Loucy (cell line): ENCODE results near the gene FOXK2.

Experiments
- H2AFZ ChIP-seq: fragments of 200-600 bp; sonication (generic); 2 replicates; pipeline ENCODE4 v1.6.0; 2016; ENCODE audit warnings: antibody characterized with exemption, mild to moderate bottlenecking, low read length, moderate library complexity
- H3F3A ChIP-seq: fragments of 200-600 bp; 2 replicates; pipeline ENCODE4 v1.6.0; 2016; ENCODE audit warnings: antibody characterized with exemption, low read depth, mild to moderate bottlenecking
- H3K27me3 ChIP-seq: fragments of 200-600 bp; sonication (generic); 2 replicates; pipeline ENCODE4 v1.6.1; 2014; ENCODE audit warnings: low read length, mild to moderate bottlenecking; ENCODE audit not compliant: insufficient read depth, poor library complexity, severe bottlenecking
- H3K36me3 ChIP-seq: fragments of 200-600 bp; sonication (generic); 2 replicates; pipeline ENCODE4 v1.6.1; 2016; ENCODE audit warnings: low read length; ENCODE audit not compliant: insufficient read depth
- H3K4me1 ChIP-seq: fragments of 200-600 bp; sonication (generic); 2 replicates; pipeline ENCODE4 v1.5.1; 2014; ENCODE audit warnings: low read length, mild to moderate bottlenecking; ENCODE audit not compliant: insufficient read depth, poor library complexity, severe bottlenecking
- H3K4me2 ChIP-seq: fragments of 200-600 bp; sonication (generic); 2 replicates; pipeline ENCODE4 v1.6.0; 2014; ENCODE audit warnings: antibody characterized with exemption, low read length, low read depth, mild to moderate bottlenecking; ENCODE audit not compliant: poor library complexity, severe bottlenecking
- H3K4me3 ChIP-seq: fragments of 200-600 bp; sonication (generic); 2 replicates; pipeline ENCODE4 v1.5.1; 2014; ENCODE audit warnings: low read length, mild to moderate bottlenecking, mixed read lengths; ENCODE audit not compliant: poor library complexity, severe bottlenecking
- H3K79me2 ChIP-seq: fragments of 200-600 bp; sonication (generic); 2 replicates; pipeline ENCODE4 v1.6.1; 2014; ENCODE audit warnings: low read length; ENCODE audit not compliant: insufficient read depth
- H3K9ac ChIP-seq: fragments of 200-600 bp; sonication (generic); 2 replicates; pipeline ENCODE4 v1.6.0; 2014; ENCODE audit warnings: mild to moderate bottlenecking, low read depth, low read length, moderate library complexity; ENCODE audit not compliant: poor library complexity, severe bottlenecking
- H3K9me2 ChIP-seq: fragments of 200-600 bp; sonication (generic); replicated peaks from 2 replicates; pipeline ENCODE4 v1.6.1; 2016; ENCODE audit warnings: low read depth, low read length, mixed read lengths
- H3K9me3 ChIP-seq: fragments of 200-600 bp; sonication (generic); 2 replicates; pipeline ENCODE4 v1.6.1; 2014; ENCODE audit warnings: mild to moderate bottlenecking, antibody characterized with exemption, low read length, low read depth; ENCODE audit not compliant: insufficient read depth
- H4K20me1 ChIP-seq: fragments of 200-600 bp; sonication (generic); 2 replicates; pipeline ENCODE4 v1.6.0; 2014; ENCODE audit warnings: antibody characterized with exemption, low read length, mild to moderate bottlenecking; ENCODE audit not compliant: insufficient read depth, poor library complexity, severe bottlenecking
- EZH2phosphoT487 ChIP-seq: fragments of 200-600 bp; IDR thresholded peaks from 2 replicates; pipeline ENCODE4 v1.6.1; 2018; ENCODE audit warnings: antibody characterized with exemption, mild to moderate bottlenecking, moderate library complexity, borderline replicate concordance
- TF ChIP-seq, protein P1 (sequence below): fragments of 200-600 bp; sonication (generic); conservative IDR thresholded peaks from 2 replicates; pipeline ENCODE4 v1.5.1; 2014; ENCODE audit warnings: mild to moderate bottlenecking, antibody characterized with exemption, low read length

Gene FOXK2

DNA sequence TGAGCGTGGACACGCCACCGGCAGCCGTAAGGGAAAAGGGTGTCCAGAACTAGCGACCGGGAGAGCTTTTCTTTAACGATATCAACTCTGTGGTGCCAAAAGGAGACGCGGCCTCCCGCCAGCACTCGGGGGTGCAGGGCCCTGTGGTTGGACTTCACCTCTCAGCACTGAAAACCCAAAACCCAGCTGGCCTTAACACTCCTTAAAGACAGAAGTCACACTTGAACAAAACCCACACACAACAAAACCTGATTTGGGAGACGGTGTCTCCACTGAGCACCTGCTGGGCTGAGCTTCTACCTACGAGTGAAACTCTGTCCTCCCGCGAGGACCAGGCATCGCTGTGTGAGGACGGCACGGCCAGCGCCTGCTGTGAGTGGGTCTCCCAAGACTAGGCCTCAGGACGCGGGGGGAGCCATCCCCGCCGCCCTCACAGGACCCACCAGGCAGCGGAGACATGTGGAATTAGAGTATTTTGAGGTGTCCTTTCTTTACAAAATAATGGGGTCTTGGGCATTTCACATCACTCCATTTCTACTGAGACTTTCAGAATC is 82.0 kb downstream of the FOXK2 start:
- no peak overlapping the region for H3K4me3 ChIP-seq
- H3K4me2 ChIP-seq: no peak overlapping the region
- TF ChIP-seq, protein P1, sequence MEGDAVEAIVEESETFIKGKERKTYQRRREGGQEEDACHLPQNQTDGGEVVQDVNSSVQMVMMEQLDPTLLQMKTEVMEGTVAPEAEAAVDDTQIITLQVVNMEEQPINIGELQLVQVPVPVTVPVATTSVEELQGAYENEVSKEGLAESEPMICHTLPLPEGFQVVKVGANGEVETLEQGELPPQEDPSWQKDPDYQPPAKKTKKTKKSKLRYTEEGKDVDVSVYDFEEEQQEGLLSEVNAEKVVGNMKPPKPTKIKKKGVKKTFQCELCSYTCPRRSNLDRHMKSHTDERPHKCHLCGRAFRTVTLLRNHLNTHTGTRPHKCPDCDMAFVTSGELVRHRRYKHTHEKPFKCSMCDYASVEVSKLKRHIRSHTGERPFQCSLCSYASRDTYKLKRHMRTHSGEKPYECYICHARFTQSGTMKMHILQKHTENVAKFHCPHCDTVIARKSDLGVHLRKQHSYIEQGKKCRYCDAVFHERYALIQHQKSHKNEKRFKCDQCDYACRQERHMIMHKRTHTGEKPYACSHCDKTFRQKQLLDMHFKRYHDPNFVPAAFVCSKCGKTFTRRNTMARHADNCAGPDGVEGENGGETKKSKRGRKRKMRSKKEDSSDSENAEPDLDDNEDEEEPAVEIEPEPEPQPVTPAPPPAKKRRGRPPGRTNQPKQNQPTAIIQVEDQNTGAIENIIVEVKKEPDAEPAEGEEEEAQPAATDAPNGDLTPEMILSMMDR: no peak
- no peak for TF ChIP-seq EZH2phosphoT487
- H3F3A ChIP-seq: no peaks in the 10 kb centered on the region
- no peaks in the 10 kb centered on the region for H3K27me3 ChIP-seq
- H3K36me3 ChIP-seq: peaks cover 64% of the 10 kb centered on the region; the same call in 1 of the 2 replicates
- no peaks in the 10 kb centered on the region for H3K79me2 ChIP-seq
- H3K9ac ChIP-seq: no peak overlapping the region
- H3K9me3 ChIP-seq: no peaks in the 10 kb centered on the region
- no peaks in the 10 kb centered on the region for H3K9me2 ChIP-seq
- no peaks in the 10 kb centered on the region for H4K20me1 ChIP-seq
- no peak overlapping the region for H2AFZ ChIP-seq
- H3K4me1 ChIP-seq: no peaks in the 10 kb centered on the region

DNA sequence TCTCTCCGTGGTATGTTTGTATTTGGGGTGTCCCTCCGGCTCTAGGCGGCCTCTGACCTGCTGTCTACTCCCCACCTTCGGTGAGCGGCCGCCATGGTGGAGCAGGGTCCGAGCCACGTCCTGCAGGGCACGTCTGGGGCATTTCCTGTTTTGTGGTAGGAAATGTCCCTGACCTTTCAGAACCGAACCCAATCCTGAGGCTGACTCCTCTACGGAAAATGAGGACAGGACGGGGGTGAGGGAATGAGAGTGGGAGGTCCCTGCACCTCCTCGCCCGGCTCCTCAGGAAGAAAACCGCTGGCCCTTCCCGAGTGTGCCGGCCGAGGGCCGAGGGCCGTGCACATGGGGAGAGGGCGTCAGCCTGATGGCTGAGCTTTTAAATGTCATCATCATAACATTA is 83.0 kb downstream of the FOXK2 start:
- Histone ChIP-seq H3K9me2 (no peaks in the 10 kb centered on the region), H3K36me3 (peaks cover 55% of the 10 kb centered on the region; the same call in 1 of the 2 replicates)

DNA sequence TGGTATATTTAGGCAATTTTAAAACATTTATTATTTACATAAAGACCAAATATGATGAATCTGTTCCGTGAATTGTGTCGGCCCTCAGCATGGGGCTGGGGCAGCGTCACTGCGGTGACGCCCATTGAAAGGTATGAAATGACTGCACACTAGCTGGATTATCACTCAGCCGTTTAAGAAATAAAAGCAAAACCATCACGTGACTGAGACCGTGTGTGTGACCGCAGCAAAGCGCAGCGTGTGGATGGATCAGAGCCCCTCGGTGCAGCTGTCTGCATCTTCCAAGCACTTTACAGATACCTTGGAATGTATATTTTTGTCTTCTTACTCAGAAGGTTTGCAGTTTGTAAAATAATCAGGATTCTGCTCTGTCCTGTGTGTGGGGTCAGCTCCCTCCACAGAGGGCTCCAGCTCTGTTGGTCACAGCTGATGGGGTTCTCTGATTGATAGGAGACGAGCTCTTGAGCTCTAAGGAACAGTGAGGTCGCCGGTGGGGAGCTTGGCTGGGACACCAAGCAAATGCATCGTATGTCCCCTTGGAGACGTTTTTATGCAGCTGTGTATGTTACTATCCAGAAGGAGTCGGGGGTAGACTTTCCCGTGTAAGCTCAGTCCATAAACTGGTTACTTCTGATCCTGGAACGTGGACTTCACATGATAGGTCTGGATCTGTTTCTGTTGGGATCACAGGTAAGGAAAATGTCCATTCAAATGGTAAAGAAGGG is 83.6 kb downstream of the FOXK2 start:
- no peaks in the 10 kb centered on the region for H4K20me1 ChIP-seq
- no peaks in the 10 kb centered on the region for H3K9me2 ChIP-seq
- TF ChIP-seq, protein P1: no peak
- no peak for TF ChIP-seq EZH2phosphoT487
- H3K9ac ChIP-seq: no peak overlapping the region
- no peak overlapping the region for H3K4me3 ChIP-seq
- H3K4me2 ChIP-seq: no peak overlapping the region
- H2AFZ ChIP-seq: no peak overlapping the region
- peaks cover 55% of the 10 kb centered on the region; the same call in 1 of the 2 replicates for H3K36me3 ChIP-seq
- no peaks in the 10 kb centered on the region for H3K79me2 ChIP-seq
- no peaks in the 10 kb centered on the region for H3F3A ChIP-seq
- no peaks in the 10 kb centered on the region for H3K9me3 ChIP-seq
- no peaks in the 10 kb centered on the region for H3K27me3 ChIP-seq
- H3K4me1 ChIP-seq: no peaks in the 10 kb centered on the region

More for the DNA sequence above, 83.0 kb downstream of the FOXK2 start:
- H3F3A ChIP-seq: no peaks in the 10 kb centered on the region
- TF ChIP-seq, protein P1: no peak
- TF ChIP-seq EZH2phosphoT487: no peak
- no peaks in the 10 kb centered on the region for H4K20me1 ChIP-seq
- no peak overlapping the region for H3K4me3 ChIP-seq
- no peaks in the 10 kb centered on the region for H3K79me2 ChIP-seq
- no peak overlapping the region for H3K4me2 ChIP-seq
- H3K4me1 ChIP-seq: no peaks in the 10 kb centered on the region
- H3K9me3 ChIP-seq: no peaks in the 10 kb centered on the region
- H2AFZ ChIP-seq: no peak overlapping the region
- no peaks in the 10 kb centered on the region for H3K27me3 ChIP-seq
- no peak overlapping the region for H3K9ac ChIP-seq
